ENCODE data around the gene SEC14L3.

- TF ChIP-seq CTCF (IDR thresholded peaks at IDR 0.05) (no peak), POLR2A (IDR thresholded peaks at IDR 0.05) (no peak)
Observed at GRCh38 chr22:30439836-30440235, 32.0 kb downstream of the SEC14L3 start.

Measured in ovary (tissue), 3 donors.